ENCODE measurements around the gene KLK13.
A peak's percentile ranks its signal among the peaks of the same experiment; 100 is the strongest.

Gene KLK13

DNA sequence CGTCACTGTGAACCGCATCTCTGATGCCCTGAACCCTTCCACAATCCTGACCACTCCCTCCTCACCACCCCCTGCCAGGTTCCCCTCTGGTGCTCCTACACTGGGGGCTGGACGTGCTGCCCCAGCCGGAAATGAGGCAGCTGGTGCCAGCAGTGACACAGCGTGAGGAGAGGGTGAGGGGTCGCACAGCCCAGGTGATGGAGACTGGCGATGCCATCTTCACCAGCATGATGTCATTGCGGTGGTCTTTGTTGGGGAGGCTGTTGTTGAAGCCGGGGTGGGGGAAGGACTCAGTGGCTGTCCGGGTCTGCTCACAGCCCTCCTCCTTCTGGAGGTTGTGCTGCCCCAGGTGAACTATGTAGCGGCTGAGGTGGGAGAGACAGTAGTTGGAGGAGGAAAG lies 40.9 kb downstream of the KLK13 start:
- Histone ChIP-seq H3K36me3 (ENCODE audit: insufficient read depth, low read length) (no peaks in the 10 kb centered on the region), H4K20me1 (ENCODE audit: insufficient read depth, low read length) (no peaks in the 10 kb centered on the region), H2AFZ (ENCODE audit: low read depth, low read length) (no peak overlapping the region), H3K9me3 (ENCODE audit: insufficient read depth, low read length, severe bottlenecking) (no peaks in the 10 kb centered on the region), H3K27ac (ENCODE audit: low read length) (no peak overlapping the region), H3K9ac (ENCODE audit: low read depth, low read length) (no peak overlapping the region), H3K4me2 (ENCODE audit: insufficient read depth, low read length) (no peak overlapping the region), H3K4me1 (ENCODE audit: insufficient read depth, low read length) (no peaks in the 10 kb centered on the region), H3K4me3 (ENCODE audit: low read depth in 1 of 2, low read length in 2 of 2) (no peak overlapping the region), H3K79me2 (ENCODE audit: insufficient read depth, low read length) (no peaks in the 10 kb centered on the region), H3K27me3 (ENCODE audit: insufficient read depth, low read length, poor library complexity) (peaks cover 10% of the 10 kb centered on the region)
- no peak for DNase-seq
- no peak for ATAC-seq (ENCODE audit: insufficient read depth, low read depth)
- TF ChIP-seq EZH2 (IDR thresholded peaks at IDR 0.05; ENCODE audit: borderline replicate concordance, low read depth, low read length, severe bottlenecking), result no peak

DNA sequence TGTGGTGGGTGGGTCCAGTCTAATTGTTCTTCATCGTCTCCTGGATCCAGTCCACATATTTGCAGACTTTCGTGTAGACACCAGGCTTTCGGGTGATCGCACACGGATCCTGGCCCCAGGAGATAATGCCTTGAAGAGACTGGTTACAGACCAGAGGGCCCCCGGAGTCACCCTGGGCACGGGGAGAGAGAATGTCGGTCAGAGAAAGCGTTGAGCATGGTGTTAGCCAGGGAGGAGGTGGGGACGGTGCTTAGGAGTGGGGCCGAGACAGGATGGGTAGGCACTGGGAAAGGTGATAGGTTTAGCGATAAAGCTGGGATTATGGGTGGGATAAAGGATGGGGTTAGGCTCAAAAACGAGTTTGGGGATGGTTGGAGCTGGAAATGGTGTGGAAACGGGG lies 42.4 kb downstream of the KLK13 start:
- Histone ChIP-seq H3K9ac (ENCODE audit: low read depth, low read length) (no peak overlapping the region), H3K79me2 (ENCODE audit: insufficient read depth, low read length) (no peaks in the 10 kb centered on the region), H3K27ac (ENCODE audit: low read length) (no peak overlapping the region), H3K36me3 (ENCODE audit: insufficient read depth, low read length) (no peaks in the 10 kb centered on the region), H3K9me3 (ENCODE audit: insufficient read depth, low read length, severe bottlenecking) (no peaks in the 10 kb centered on the region), H3K27me3 (ENCODE audit: insufficient read depth, low read length, poor library complexity) (peaks cover 10% of the 10 kb centered on the region), H3K4me3 (ENCODE audit: low read depth in 1 of 2, low read length in 2 of 2) (no peak overlapping the region), H3K4me2 (ENCODE audit: insufficient read depth, low read length) (no peak overlapping the region), H4K20me1 (ENCODE audit: insufficient read depth, low read length) (no peaks in the 10 kb centered on the region), H3K4me1 (ENCODE audit: insufficient read depth, low read length) (no peaks in the 10 kb centered on the region), H2AFZ (ENCODE audit: low read depth, low read length) (no peak overlapping the region)
- ATAC-seq (ENCODE audit: insufficient read depth, low read depth) (no peak), DNase-seq (no peak)
- TF ChIP-seq, protein P1, sequence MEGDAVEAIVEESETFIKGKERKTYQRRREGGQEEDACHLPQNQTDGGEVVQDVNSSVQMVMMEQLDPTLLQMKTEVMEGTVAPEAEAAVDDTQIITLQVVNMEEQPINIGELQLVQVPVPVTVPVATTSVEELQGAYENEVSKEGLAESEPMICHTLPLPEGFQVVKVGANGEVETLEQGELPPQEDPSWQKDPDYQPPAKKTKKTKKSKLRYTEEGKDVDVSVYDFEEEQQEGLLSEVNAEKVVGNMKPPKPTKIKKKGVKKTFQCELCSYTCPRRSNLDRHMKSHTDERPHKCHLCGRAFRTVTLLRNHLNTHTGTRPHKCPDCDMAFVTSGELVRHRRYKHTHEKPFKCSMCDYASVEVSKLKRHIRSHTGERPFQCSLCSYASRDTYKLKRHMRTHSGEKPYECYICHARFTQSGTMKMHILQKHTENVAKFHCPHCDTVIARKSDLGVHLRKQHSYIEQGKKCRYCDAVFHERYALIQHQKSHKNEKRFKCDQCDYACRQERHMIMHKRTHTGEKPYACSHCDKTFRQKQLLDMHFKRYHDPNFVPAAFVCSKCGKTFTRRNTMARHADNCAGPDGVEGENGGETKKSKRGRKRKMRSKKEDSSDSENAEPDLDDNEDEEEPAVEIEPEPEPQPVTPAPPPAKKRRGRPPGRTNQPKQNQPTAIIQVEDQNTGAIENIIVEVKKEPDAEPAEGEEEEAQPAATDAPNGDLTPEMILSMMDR (IDR thresholded peaks at IDR 0.05; ENCODE audit: borderline replicate concordance, extremely low read depth, low read length, poor library complexity, severe bottlenecking), result no peak
- TF ChIP-seq EZH2 (IDR thresholded peaks at IDR 0.05; ENCODE audit: borderline replicate concordance, low read depth, low read length, severe bottlenecking), result no peak

DNA sequence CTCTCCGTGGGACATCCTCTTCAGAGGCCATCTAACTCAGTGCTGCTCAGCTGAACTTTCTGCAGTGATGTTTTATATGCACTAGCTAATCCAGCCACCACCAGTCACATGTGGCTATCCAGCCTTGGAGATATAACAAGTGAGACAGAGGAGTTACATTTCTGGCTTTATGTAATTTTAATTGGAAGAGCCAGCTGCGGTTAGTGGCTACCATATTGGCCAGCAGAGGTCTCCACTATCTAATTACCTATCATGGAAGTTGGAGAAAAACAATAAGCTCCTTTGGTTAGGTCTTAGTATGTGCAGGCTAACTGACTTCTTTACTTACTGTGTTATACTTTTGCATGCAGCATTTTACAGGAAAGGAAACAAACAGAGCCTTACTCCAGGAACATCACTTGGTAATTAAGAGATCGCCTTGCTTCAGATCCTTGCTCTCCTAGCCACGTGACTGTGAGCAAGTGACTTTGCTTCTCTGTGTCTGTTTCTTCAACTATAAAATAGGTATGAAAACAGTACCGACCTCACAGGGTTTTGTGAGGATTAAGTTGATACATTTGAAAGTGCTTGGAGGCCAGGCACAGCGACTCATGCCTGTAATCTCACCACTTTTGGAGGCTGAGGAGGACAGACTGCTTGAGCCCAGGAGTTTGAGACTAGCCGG lies 43.8 kb downstream of the KLK13 start:
- no peaks in the 10 kb centered on the region for H3K4me1 ChIP-seq (ENCODE audit: insufficient read depth, low read length)
- no peaks in the 10 kb centered on the region for H3K36me3 ChIP-seq (ENCODE audit: insufficient read depth, low read length)
- no peak overlapping the region for H2AFZ ChIP-seq (ENCODE audit: low read depth, low read length)
- H3K27ac ChIP-seq (ENCODE audit: low read length), result no peak overlapping the region
- H3K4me3 ChIP-seq (ENCODE audit: low read depth in 1 of 2, low read length in 2 of 2), result no peak overlapping the region
- no peaks in the 10 kb centered on the region for H3K9me3 ChIP-seq (ENCODE audit: insufficient read depth, low read length, severe bottlenecking)
- peaks cover 3% of the 10 kb centered on the region for H3K27me3 ChIP-seq (ENCODE audit: insufficient read depth, low read length, poor library complexity)
- no peak overlapping the region for H3K4me2 ChIP-seq (ENCODE audit: insufficient read depth, low read length)
- H3K9ac ChIP-seq (ENCODE audit: low read depth, low read length), result no peak overlapping the region
- no peak for ATAC-seq (ENCODE audit: insufficient read depth, low read depth)
- DNase-seq, result no peak
- no peaks in the 10 kb centered on the region for H3K79me2 ChIP-seq (ENCODE audit: insufficient read depth, low read length)
- TF ChIP-seq, protein P1 (IDR thresholded peaks at IDR 0.05; ENCODE audit: borderline replicate concordance, extremely low read depth, low read length, poor library complexity, severe bottlenecking), result peak; percentile 62
- no peak for TF ChIP-seq EZH2 (IDR thresholded peaks at IDR 0.05; ENCODE audit: borderline replicate concordance, low read depth, low read length, severe bottlenecking)
- no peaks in the 10 kb centered on the region for H4K20me1 ChIP-seq (ENCODE audit: insufficient read depth, low read length)

DNA sequence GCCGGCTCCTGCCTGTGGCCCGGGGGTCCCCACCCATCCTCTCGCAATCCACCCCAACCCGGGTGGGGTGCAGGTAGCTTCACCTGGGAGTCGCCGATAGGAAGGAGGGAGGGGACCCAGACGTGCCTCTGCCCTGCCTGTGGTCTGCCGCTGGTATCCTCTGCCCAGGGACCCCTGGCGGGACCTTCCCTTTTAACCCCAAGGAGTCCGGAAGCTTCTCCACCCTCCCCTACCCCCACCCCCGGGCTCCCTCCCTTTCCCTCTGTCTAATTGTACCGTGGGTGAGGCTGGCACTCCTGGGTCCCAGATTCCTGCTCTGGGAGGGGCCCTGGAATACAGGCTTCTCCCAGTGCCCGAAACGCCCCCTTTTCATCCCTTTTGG lies 45.4 kb downstream of the KLK13 start, which contains the start of gene KLK10:
Gene KLK10 (minus strand): TSS at position 166 of the 382 bp plus-strand sequence. CDS start 579 bp downstream, outside the sequence.
- no peak for TF ChIP-seq EZH2 (IDR thresholded peaks at IDR 0.05; ENCODE audit: borderline replicate concordance, low read depth, low read length, severe bottlenecking)
- TF ChIP-seq, protein P1 (IDR thresholded peaks at IDR 0.05; ENCODE audit: borderline replicate concordance, extremely low read depth, low read length, poor library complexity, severe bottlenecking), result no peak
- Histone ChIP-seq H3K27ac (ENCODE audit: low read length) (no peak within 1 kb of the TSS), H3K27me3 (ENCODE audit: insufficient read depth, low read length, poor library complexity) (peaks cover 3% of the 10 kb centered on the region), H3K9me3 (ENCODE audit: insufficient read depth, low read length, severe bottlenecking) (no peaks in the 10 kb centered on the region), H3K4me2 (ENCODE audit: insufficient read depth, low read length) (no peak within 1 kb of the TSS), H3K36me3 (ENCODE audit: insufficient read depth, low read length) (no peaks in the 10 kb centered on the region), H2AFZ (ENCODE audit: low read depth, low read length) (no peak within 1 kb of the TSS), H3K4me1 (ENCODE audit: insufficient read depth, low read length) (no peaks in the 10 kb centered on the region), H3K9ac (ENCODE audit: low read depth, low read length) (no peak within 1 kb of the TSS), H4K20me1 (ENCODE audit: insufficient read depth, low read length) (no peaks in the 10 kb centered on the region), H3K4me3 (ENCODE audit: low read depth in 1 of 2, low read length in 2 of 2) (no peak within 1 kb of the TSS), H3K79me2 (ENCODE audit: insufficient read depth, low read length) (no peaks in the 10 kb centered on the region)
- ATAC-seq (ENCODE audit: insufficient read depth, low read depth), result no peak
- no peak for DNase-seq
